GM19463 (cell line): ENCODE data around the gene CHST9.
"Not testable (repeated sequence)": the region's sequence is repeated elsewhere in the genome, so short reads cannot be mapped to it uniquely, and the experiment has no call there.

Source experiments
- ATAC-seq: cut with Tn5 transposase; IDR thresholded peaks from one replicate; pipeline ENCODE4 v1.9.1; 2021; ENCODE audit warnings: mild to moderate bottlenecking, moderate library complexity; ENCODE audit not compliant: unreplicated experiment

CHST9 gene

DNA sequence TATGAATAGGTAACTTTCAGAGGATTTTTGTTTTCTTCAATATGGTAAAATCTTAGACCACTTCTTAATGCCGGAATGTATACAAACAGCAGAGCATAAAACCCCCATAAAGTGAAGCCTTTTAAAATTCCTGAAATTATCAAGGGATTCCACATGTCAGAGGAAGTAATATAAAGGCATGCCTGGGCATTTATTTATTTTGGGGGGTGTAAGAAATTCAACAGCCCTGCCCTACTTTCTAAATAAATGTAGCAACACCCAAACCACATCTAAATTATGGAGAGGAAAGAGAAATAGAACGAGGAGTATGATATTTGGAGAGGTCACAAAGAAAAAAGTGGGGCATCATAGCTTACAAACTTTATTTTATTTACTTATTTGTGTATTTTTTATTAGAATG, 9.9 kb downstream of the CHST9 start:
- no peak for ATAC-seq

DNA sequence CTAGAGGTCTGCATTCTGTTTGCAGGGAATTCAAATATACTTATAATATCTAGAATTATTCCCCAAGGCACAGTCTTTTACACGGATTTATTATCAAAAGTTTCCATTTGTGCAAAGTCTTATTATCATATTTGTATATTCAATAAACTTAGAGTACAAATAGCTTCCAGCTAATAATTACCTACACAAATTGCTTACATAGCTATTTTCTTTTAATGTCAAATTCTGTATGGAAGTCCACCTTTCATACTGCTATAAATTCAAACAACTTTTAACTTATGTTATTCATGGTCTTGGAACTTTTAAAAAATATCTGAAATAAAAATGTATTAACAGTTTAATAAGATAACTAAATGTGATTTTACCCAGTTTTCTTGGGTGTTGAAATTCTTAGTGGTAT, 13.1 kb downstream of the CHST9 start:
- ATAC-seq, result no peak

DNA sequence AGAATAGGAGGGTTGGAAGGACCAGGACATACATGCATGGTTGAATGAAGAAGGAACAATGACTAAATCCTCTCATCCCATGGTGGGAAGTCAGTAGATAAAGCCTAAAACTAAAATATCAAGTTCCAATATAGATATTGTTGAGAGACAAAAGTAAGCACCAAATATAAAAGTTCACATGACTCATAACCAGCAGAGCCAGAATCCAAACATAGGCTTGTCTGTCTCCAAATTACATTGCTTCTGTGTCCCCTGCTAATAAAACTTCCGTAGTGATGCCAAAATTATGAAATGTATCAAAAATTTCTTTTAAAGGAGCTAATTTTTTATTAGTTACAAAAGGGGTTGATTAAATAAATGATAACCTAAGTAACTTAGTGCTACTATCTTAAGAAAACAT, 19.7 kb downstream of the CHST9 start:
- no peak for ATAC-seq

DNA sequence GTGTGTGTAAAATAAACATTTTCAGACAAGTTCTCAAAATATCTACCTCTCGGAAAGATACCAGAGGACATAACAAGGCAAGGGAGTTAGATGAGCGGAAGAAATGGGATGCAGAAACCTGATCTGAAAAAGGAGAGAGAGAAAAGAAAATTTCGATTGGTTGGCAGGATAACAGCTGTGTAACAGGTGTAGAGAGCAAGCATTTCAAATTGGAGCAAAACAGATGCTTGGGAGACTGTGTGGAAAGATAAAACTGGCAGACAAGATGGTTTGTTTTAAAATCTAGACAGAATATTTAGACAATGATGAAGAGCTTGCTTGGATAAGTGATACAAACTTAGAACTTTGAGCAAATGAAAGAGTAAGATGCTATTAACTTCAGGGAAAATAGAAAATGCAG, 20.2 kb downstream of the CHST9 start:
- ATAC-seq, result no peak

DNA sequence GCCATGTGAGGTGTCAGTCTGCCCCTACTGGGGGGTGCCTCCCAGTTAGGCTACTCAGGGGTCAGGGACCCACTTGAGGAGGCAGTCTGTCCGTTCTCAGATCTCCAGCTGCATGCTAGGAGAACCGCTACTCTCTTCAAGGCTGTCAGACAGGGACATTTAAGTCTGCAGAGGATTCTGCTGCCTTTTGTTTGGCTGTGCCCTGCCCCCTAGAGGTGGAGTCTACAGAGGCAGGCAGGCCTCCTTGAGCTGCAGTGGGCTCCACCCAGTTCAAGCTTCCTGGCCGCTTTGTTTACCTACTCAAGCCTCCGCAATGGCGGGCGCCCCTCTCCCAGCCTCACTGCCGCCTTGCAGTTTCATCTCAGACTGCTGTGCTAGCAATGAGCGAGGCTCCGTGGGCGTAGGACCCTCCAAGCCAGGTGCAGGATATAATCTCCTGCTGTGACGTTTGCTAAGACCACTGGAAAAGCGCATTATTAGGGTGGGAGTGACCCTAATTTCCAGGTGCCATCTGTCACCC, 21.9 kb downstream of the CHST9 start:
- not testable (repeated sequence) for ATAC-seq

DNA sequence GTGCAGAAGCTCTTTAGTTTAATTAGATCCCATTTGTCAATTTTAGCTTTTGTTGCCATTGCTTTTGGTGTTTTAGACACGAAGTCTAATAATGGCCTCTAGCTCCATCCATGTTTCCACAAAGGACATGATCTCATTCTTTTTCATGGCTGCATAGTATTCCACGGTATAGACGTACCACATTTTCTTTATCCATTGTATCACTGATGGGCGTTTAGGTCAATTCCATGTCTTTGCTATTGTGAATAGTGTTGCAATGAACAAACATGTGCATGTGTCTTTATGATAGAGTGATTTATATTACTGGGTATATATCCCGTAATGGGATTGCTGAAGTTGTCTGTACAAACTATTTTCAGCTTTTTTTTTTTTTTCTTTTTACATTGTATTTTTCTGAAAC, 35.9 kb downstream of the CHST9 start:
- ATAC-seq, result not testable (repeated sequence)

DNA sequence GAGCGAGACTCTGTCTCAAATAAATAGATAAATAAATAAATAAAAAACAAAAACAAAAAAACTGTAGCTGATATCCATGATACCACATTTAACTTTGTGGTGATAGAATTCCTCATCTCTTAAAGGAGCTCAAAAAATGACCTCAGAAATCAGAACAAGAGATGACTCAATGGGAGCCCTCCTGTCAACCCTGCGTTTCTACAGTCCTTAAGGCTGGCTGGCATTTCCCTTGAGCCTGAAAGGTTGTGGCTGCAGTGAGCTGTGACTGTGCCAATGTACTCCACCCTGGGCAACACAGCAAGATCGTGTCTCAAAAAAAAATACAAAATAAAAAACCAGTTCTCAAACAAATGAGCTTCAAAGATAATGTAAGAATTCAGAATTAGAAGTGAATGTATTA, 40.4 kb downstream of the CHST9 start:
- no peak for ATAC-seq

DNA sequence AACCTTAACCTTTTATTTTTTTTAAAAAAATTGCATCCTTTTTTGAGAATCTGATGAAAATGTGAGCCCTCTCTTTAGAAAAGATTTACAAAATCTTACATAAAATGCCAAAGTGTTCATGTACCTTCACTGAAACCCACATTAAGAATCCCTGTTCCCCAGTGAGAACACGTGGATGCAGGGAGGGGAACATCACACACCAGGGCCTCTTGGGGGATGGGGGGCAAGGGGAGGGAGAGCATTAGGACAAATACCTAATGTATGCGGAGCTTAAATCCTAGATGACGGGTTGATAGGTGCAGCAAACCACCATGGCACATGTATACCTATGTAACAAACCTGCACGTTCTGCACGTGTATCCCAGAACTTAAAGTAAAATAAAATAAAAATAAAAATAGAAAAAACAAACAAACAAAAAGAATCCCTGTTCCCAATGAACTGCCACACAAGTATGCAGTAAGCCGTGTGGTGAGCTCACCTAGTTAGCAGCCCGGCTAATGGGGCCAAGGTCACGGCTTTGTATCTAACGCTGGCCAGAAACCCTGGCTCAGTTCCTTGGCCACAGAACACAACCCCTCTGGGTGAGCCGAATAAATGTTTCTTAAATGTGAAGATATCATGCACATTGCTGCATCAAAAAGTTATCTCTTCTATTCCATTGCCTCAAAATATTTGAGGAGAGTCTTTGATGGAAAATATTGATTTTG, 41.4 kb downstream of the CHST9 start:
- no peak for ATAC-seq

DNA sequence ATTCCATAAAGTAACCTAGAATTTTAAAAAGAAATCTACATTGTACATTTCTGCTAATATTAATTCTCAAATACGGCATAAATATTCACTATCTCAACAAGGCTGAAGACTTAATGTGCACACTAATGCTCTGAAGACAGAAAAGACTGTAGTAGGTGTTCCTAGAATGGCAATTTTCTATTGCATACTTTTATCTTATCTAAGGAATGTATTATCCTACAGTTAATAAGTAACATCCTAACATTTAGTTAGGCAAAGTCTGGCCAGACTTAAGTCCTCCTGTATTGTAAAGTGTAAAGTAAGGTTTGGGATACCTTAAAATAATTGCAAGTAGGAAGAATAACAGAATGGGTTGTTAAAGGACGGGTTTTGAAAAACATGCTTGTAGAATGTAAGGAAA, 42.2 kb downstream of the CHST9 start:
- ATAC-seq, result no peak

DNA sequence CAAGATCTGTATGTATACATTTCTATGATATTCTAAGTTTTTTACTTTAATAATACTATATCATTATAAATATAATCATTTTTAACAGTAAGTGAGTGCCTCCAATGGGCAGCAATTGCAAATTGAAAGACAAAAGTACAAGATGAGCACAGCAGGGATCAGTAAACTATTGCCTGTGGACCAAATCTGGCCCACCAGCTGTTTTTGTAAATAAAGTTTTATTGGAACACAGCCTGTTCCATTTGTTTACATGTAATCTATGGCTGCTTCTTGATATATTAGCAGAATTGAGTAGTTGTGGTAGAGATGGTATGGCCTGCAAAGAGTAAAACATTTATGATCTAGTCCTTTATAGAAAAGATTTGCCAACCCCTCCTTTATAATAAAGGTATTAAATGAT, 43.2 kb downstream of the CHST9 start:
- no peak for ATAC-seq

DNA sequence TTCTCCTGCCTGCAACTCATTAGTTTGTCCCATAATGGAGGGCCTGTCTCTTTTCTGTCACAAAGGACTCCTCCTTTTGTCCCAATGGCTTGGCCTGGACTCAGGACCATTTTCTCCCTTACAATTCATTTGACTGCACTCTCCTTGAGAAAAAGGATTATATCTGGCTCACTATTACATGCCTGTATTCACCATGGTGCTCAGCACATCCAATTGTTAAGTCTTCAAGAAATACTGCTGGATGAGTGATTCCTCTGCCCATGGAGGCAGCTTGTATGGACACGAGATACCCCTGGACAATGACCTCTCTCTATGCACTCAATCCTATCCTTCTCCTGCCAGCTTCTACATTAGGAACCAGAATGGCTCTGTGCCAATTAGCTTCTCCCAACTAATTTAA, 47.0 kb downstream of the CHST9 start:
- ATAC-seq, result no peak

DNA sequence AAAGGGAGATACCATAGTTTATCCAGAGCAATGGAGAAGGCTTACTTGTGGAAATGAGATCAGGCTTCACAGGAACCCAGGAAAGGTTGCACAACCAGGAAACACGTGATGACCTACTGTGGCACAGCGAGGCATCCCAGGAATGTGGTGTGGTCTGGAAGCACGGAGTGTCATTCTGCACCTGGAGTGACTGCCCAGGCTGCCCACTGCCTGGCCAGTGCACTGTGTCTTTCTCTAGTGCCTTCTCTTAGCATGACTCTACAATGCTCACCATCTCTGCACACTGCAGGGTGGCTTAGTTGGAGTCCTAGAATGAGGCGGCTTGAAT, 48.9 kb downstream of the CHST9 start:
- no peak for ATAC-seq

DNA sequence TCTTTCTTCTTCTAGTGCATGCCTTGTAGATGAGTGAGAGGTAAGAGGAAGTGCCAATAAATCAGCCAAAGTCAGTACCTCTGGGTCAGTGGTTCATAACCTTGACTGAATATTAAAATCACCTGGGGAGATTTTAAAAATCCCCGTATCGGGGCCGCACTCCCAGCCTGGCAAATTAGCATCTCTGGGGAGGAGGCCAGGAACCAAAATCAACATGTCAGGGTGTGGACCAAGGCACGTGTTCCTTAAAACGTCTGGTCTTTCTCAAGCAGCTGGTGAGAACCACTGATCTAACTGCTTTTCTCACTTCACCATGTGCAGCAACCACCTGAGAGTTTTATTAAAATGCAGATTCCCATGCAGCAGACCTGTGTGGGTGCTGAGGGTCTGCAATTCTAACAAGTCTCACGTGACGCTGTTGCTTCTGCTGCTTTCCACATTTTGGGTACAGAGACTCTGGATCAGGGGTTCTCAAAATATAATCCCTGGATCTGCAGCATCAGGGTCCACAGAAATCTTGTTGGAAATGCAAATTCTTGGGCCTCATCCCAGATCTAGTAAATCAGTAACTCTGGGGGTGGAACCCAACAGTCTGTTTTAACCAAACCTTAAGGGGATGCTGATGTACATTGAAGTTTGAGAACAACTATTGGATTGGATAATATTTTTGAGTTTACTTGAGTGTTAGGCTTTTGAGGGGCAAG, 49.5 kb downstream of the CHST9 start:
- no peak for ATAC-seq

DNA sequence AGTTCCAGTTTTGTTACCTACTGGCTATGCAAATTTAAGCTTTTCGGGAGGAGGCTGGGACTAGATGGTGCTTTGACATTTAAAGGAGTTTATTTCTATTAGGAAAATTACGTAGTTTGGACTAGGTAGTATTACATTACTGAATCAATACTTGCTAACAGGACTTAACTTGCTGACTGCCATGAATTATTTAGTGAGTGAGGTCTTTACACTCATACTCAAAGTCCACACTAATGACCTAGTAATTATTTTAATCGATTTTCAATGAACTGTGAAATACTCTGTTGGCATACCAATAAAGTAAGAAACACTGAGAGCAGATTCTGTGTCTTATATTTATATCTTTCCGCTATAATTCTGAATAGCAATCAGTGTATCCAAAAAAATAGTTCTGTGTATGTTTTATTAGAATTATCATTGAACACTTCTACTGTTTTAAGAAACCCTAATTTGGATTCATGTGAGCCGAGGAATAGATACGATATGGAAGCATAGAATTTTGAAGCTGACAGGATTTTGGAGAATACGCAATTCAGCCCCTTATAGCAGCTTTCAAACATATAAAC, 55.0 kb downstream of the CHST9 start:
- no peak for ATAC-seq

DNA sequence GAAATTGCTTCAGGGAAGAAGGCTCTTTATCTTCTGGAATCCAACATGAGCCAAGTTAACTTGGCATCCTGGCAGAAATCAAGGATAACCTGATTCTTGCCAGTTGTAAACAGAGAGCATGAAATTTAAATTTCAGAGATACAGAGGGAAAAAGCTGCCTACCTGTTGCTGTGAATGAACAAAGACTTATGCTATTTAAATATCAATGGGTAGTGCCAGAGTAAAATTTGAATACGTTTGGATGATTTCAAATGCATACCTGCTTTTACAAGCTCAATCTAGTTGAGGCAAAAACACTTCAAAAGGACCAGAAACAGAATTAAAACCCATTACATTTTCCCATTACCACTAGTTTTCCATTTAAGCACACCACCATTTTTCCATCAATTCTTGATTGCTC, 60.9 kb downstream of the CHST9 start:
- no peak for ATAC-seq

DNA sequence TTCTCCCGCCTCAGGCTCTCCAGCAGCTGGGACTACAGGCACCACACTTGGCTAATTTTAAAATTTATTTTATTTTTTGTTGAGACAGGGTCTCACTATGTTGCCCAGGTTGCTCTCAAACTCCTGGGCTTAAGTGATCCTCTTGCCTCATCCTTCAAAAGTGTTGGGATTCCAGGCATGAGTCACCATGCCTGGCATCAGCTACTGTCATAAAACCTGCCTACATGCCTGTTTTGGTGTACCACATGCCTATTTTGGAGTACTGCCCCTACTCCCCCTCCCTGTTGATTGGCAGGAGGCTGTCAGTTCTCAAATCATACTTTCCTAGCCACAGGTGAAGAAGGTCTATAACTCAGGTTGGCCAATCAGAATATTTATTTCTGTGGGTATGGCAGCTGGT, 64.0 kb downstream of the CHST9 start:
- ATAC-seq, result no peak

DNA sequence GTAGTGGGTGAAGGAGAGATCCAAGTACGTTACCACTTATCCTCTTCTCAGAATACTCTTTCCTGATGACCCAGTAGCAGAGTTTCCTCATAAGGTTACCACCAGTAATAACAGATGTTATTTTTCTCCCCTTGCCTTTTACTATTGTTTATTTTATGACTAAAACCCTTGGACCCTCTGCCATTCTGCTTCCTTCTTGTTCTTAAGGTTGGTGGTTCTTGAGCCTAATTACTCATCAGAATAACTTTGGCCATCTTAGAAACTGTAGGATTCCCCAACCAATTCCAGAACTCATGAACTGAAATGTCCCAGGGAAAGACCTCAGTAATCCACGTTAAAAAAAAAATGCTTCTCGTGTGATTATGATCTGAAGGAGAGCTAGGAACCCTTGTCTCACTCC, 64.9 kb downstream of the CHST9 start:
- ATAC-seq, result no peak

DNA sequence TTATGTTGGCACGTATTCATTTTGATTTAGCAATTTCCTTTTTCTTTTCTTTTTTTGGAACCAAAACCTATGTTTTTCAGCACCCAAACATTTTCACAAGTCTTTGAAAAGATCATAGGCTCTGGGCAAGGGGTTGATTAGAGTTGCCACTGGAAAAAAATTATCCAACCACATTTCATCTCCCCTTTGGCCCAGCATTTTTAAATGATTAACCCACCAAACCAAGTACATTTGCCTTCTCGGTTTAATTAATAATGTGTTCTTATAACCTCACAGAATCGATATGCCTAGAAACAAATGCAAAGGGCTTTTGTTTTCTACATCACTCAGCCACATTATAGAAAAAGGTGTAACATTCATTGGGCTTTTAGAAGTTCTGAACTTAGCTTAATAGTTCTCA, 66.1 kb downstream of the CHST9 start:
- no peak for ATAC-seq

DNA sequence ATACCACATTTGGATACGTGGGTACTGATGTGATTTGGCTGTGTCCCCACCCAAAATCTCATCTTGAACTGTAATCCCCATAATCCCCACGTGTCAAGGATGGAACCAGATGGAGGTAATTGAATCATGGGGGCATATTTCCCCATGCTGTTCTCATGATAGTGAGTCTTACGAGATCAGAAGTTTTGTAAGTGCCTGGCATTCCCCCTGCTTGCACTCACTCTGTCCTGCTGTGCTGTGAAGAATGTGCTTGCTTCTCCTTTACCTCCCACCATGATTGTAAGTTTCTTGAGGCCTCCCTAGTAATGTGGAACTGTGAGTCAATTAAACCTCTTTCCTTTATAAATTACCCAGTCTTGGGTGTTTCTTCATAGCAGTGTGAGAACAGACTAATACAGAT, 70.3 kb downstream of the CHST9 start:
- ATAC-seq, result no peak

DNA sequence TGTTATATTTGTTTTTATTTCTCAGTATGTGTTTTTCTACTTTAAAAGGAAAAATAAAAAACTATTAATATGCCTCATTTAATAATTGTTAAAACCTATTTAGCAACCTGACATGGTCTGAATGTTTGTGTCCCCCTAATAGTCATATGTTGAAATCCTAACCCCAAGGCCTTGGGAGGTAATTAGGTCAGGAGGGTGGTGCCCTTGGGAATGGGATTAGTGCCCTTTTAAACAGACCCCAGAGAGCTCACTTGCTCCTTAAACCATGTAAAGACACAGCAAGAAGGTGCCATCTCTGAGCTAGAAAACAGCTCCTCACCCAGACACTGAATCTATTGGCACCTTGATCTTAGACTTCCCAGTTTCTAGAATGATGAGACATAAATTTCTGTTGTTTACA, 71.8 kb downstream of the CHST9 start:
- ATAC-seq, result no peak

DNA sequence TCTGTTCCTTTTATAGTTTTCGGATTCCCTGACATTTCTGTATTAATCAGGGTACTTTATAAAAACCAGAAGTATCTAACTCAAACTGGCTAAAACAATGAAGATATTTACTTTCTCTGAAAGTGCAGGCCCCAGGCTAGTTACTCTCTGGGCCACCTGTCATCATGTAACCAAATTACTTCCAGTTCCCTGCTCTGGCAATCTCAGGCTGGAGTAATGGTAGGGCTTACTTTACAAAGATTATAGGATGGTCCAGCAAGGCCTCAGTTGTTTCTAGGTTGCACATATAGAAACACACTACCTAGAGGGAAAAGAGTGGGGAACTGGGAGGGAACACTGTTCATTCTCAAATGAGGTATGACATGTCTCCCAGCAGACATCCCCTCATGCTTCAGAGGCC, 74.8 kb downstream of the CHST9 start:
- no peak for ATAC-seq

DNA sequence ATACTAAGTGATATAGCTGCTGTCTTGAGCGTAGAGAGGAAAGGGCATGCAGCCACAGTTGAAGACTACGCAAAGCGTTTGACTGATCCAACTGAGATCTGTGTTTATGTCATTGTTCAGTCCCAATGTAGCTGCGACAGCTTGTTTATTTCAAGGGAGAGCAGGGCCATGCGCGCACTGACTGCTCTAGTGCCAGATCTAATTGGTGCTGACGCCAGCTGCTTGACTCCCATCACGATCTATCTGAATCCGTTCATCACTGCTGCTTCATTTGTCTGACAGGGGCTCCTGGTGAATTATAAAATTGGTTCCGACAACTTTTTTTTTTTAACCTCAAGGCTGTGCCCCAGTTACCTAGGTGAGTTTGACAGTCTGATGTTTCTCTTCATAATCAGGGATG, 75.7 kb downstream of the CHST9 start:
- no peak for ATAC-seq
